Activated CD4-positive, alpha-beta T cell treated with anti-CD3 and anti-CD28 coated beads, Interleukin-2, amount 50 U/mL, for 16 hours (primary cell): ENCODE data around the gene KDM6A.
"Not testable (repeated sequence)": the region's sequence is repeated elsewhere in the genome, so short reads cannot be mapped to it uniquely, and the experiment has no call there.

Experiments used
- DNase-seq: peaks from one replicate; pipeline ENCODE4 v3.0.0-alpha.2; 2020

The KDM6A gene

GRCh38 chrX:44967221-44967620 lies 94.2 kb downstream of the KDM6A start:
- DNase-seq, result no peak

- DNase-seq, result no peak
Measured at GRCh38 chrX:44970709-44971108, 97.7 kb downstream of the KDM6A start.

- DNase-seq, result no peak
Measured at GRCh38 chrX:44971674-44972073, 98.7 kb downstream of the KDM6A start.

GRCh38 chrX:44972132-44972531 lies 99.1 kb downstream of the KDM6A start:
- no peak for DNase-seq

GRCh38 chrX:44973420-44973932 lies 100.5 kb downstream of the KDM6A start:
- no peak for DNase-seq

- no peak for DNase-seq
Measured at GRCh38 chrX:44974451-44974850, 101.5 kb downstream of the KDM6A start.

GRCh38 chrX:44975666-44976263 lies 102.8 kb downstream of the KDM6A start:
- DNase-seq, result no peak

- no peak for DNase-seq
Measured at GRCh38 chrX:44978976-44979375, 106.0 kb downstream of the KDM6A start.

GRCh38 chrX:44980403-44980802 lies 107.4 kb downstream of the KDM6A start:
- no peak for DNase-seq

GRCh38 chrX:44980883-44981282 lies 107.9 kb downstream of the KDM6A start:
- DNase-seq, result no peak

- DNase-seq, result no peak
Measured at GRCh38 chrX:44989995-44990770, 117.2 kb downstream of the KDM6A start.

GRCh38 chrX:44992775-44993174 lies 119.8 kb downstream of the KDM6A start:
- DNase-seq, result no peak

GRCh38 chrX:44996277-44996676 lies 123.3 kb downstream of the KDM6A start:
- peak; percentile 64 for DNase-seq

- DNase-seq, result no peak
Measured at GRCh38 chrX:44997282-44997812, 124.4 kb downstream of the KDM6A start.

GRCh38 chrX:44997888-44998287 lies 124.9 kb downstream of the KDM6A start:
- peak; percentile 39 for DNase-seq

- DNase-seq, result peak; percentile 61
Measured at GRCh38 chrX:44999237-44999636, 126.2 kb downstream of the KDM6A start.

GRCh38 chrX:44999872-45000271 lies 126.9 kb downstream of the KDM6A start:
- not testable (repeated sequence) for DNase-seq

GRCh38 chrX:45001048-45001447 lies 128.1 kb downstream of the KDM6A start:
- DNase-seq, result no peak

GRCh38 chrX:45003085-45003484 lies 130.1 kb downstream of the KDM6A start:
- no peak for DNase-seq

GRCh38 chrX:45006002-45006800 lies 133.2 kb downstream of the KDM6A start:
- peak; percentile 64 for DNase-seq

- DNase-seq, result peak; percentile 36
Measured at GRCh38 chrX:45007598-45007997, 134.6 kb downstream of the KDM6A start.

GRCh38 chrX:45009371-45010000 lies 136.5 kb downstream of the KDM6A start:
- no peak for DNase-seq

GRCh38 chrX:45011131-45011530 lies 138.1 kb downstream of the KDM6A start:
- DNase-seq, result no peak
